Stimulated activated naive CD8-positive, alpha-beta T cell treated with anti-CD3 and anti-CD28 coated beads, Interleukin-15, Interleukin-2, amounts not matched to agents 100 U/mL and 50 U/mL, for 24 hours (primary cell): ENCODE results near the gene SCUBE1.

Experiments
- ATAC-seq: fragments of 150-1000 bp; cut with Tn5 transposase; one replicate; pipeline ENCODE4 v1.10.0; 2021
- DNase-seq: peaks from one replicate; pipeline ENCODE4 v3.0.0; 2021

Gene SCUBE1

DNA sequence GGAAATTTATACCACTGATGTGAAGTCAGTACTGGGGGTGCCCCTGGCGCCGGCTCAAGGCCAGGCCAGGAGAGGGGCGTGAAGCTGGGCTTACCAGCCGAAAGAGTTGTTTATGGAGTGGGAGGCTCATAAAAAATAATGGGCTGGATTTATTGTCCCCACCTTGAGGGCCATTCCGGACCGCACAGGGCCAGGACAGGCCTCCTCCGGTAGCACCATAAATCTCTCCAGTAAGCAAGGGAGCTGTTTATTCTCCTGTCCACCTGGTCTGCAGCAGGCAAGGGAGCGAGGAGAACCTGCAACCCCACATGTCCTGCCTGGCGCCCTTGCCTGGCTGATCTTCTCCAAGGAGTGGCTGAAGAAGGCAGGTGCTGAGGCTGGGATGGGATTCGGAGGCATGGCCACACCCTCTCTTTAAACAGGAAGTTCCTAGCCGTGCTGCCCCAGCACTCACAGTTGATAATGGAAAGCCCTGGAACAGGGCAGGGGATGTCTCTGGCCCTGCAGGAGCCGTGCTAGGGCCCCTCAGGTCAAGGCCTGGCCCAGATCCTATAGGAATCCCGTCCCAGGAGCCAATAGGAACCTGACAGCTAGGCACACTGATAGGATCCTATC is 65.1 kb downstream of the SCUBE1 start:
- DNase-seq (no peak), ATAC-seq (no peak)

DNA sequence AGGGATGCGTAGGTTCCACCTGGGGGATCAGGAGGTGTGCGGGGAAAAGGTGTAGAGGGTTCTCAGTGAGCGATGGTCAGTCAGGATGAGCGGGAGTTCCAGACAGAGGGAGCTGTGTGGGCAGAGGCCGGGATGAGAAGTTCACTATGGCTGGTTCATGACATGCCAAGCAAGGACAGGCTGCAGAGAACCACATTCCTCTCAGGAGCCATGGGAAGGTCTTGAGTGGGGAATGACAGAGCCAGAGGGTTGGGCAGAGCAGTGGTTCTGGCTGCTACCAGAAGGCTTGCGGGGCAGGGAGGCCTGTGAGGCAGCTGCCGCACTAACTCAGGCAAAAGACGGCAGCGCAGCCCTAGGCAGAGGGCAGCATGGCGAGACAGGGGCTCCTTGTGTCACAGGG is 66.1 kb downstream of the SCUBE1 start:
- DNase-seq = no peak
- ATAC-seq = no peak

DNA sequence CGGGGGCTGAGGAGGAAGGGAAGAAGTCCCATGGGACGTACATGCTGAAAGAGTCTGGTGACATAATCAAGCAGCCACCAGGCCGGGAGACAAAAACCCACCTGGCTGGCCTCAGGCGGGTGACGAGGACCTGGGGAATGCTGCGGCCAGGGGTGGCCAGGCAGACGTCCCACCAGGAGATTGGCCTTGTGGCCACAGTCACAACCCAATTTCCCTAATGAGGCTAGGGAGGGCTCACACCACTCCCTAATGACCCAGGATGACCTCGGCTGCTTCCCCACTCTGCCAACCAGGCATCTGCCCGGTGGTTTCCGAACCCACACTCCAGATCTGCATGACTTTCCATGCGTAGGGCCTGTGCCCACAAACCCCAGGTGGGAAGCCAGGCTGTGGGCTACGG is 66.9 kb downstream of the SCUBE1 start:
- ATAC-seq = no peak
- DNase-seq = no peak

DNA sequence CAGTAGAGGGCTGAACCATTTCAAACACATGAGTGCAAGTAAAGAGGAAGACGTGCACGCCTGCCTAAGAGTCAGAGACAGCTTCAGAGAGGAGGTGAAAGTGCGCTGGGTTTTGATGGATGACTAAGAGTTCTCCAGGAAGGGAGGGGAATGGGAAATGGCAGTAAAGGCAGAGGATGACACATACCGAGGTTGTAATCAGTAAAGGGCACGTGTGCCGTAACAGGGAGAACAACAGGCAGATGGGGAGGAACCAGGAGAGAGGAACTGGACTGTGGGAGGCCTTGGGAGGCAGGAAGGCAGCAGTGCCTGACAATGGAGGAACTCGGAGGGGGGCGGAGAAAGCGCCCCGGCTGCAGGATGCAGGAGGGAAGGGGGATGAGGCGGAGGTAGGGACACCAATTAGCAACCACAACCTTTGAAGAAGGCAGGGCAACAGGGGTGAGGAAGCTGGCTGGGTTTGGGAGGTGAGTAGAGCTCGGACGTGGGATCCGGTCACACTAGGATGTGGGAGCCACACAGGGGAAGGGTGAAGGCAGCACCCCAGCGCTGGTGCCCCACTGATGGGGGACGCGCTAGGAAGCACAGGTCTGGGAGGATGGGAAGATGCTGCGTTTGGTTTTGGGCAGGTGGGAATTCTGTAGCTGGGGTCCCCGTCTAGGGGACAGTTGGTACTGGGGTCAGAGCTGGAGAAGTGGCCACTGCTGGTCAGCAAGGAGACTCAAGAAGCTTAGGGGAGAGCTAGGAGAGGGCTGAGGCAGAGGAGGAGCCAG is 67.4 kb downstream of the SCUBE1 start:
- ATAC-seq (no peak), DNase-seq (no peak)

DNA sequence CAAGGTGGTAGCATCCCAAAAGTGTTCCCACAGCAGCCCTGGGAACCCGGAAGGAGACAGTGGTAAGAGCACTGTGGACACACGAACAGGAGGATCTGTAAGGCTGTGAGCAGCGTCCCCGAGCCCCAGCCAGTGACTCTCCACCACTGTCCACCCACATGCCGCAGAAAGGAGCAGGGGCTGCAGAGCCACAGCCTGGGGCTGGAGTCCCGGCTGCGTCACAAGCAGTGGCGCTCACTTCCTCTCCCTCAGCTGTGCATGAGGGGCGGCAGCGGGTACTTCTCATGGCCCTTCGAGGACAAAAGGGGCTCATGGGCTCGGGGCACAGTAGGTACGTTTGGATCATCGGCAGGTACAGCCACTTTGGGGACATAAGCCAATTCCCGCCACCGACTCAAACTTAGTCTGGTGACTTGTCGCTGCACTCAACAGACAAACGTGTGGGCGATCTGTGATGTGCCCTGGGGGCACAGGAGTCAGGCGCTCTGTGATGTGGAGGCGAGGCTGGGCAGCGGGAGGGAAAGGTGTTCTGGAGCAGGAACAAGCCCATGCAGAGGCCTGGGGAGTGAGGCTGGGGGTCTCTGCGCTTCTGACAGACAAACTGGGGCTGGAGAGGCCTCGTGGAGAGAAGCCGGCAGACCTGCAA is 68.5 kb downstream of the SCUBE1 start:
- no peak for DNase-seq
- ATAC-seq = no peak

DNA sequence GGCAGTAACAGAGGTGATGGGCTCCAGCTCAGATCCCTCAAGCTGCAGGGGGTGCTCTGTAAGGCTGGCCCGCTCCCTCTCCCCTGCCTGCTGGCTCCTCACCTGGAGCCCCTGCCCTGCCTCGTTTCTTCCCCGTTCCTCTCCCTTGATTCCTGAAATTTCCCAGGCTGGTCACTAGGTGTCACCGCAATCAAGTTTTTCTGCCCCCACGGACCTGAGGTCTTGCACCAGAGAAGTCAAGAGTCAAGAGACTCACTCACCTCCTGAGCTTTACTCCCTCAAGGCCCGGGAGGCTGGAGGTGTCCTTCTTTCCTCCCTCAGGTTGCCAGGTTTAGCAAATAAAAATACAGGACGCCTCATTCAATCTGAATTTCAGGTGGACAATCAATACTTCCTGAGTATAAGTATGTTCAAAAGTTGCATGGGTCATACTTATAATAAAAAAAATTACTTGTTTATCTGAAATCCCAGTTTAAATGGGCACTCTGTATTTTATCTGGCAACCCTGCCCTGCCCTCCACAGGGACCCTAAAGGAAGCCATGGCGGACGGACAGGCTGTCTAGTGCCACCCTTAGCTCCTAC is 69.2 kb downstream of the SCUBE1 start:
- ATAC-seq (peak; percentile 22), DNase-seq (peak; percentile 33)

DNA sequence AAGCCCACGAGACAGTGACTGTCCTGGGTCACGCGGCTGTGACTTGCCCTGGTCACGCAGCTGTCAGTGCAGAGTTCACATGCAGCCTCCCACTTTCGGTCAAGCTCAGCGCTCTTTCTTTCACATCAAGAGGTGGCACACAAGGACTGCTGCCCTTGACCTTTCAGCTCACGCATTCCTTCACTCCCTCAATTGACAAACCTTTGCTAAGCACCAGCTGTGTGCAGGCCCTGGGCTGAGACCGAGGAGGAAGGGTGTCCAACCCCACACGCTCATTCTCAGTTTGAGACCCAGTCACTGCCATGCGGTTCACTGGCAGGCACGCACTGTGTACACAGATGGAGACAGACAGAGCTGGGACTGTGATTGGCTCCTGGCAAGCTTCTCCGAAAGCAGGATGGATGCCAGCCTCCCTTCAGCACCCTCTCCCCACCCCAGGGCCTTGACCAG is 70.3 kb downstream of the SCUBE1 start:
- ATAC-seq (no peak), DNase-seq (no peak)

DNA sequence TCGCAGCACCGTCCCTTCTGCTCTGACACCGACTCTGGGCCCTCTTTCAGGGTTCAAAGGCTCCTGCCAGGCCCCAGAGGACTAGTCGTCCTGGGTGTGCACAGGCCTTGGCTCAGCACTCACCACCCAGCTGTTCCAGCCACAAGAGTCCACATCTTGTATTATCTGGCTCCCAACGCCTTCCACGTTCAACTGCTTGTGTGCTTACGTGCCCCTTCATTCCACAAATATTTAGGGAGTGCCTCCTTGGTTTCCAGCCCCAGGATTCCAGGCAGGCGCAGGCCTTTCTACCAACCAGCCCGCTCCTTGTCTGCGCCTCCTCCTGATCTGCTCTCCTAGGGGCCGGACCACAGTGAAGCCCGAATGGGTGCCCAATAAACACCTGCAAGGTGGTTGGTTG is 70.9 kb downstream of the SCUBE1 start:
- ATAC-seq (no peak), DNase-seq (no peak)

DNA sequence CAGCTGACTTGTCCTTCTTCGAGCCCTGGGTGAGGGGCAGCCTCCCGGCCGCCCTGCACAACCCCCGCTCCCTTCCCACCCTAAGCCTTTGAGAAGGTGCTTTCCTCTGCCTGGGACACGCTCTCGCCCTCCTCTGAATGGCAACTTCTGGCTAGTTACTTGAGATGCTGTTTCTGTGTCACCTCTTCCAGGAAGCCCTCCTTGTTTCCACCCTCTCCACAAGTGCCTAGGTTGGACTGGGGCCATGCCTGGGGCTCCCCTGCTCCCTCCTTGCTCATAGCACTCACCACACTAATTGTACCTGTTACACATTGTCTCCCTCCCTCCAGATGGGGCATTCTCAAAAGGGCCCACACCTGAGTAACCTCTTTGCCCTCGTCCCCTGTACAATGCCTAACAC is 72.2 kb downstream of the SCUBE1 start:
- no peak for DNase-seq
- ATAC-seq = no peak

DNA sequence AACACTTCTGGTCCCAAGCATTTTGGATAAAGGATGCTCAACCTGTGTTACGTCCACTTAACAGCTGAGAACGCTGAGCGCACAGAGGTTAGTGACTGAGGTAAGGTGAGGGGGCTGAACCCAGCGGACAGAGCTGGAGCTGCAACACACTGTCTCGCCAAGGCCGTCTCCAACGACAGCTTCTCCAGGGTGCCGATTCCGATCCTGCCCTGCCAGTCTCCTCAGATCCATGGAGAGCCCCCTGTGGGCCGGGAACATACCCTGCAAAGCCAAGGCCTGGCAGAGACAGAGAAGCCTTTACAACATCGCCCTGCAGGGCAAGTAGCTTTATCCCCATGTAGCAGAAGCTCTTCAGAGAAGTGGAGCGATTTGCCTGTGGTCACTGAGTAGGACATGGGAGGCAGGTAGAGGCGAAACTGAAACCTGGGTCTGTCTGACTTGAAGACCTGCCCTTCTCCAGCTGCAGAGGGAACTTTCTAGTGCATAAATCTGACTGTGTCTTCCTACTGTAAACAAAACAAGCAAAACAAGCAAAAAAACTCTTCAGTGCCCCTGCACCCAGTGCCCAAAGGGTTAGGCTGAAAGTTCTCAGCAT is 72.8 kb downstream of the SCUBE1 start:
- DNase-seq (no peak), ATAC-seq (no peak)

DNA sequence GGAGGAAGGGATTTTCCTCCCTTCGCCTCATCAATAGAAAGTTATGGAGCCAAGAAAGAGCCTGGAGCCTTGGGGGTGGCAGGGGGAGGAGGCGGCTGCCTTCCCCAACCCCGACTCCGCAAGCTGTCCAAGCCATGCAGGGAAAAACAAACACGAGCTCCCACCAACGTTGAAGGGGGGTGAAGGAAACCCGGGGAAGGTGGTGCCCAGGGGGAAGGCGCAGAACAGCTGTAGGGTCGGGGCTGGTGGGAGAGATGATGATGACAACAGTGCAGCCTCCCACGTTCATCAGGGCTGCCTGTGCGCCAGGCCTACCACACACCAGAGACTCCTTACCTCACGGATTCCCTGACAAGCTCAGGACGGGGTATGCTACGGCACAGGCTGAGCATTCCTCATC is 73.5 kb downstream of the SCUBE1 start:
- DNase-seq (no peak), ATAC-seq (no peak)

DNA sequence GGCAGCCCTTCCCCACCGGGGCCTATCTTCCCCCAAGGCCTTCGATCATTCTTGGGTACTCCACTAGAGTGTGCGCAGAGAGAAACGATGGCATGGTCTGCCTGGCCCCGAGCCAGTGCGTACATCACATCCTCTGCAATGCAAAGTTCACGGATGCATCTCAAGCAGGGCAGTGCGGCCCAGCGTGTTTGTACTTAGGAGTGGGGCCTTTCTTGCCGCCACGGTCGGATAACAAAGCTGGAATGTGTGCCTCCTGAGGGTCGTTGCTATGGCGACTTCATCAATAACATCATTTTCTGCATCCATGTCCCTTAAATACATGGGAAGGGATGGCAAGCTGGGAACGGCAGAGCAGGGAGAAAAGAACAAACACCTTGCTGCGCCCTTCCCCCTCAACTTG is 73.9 kb downstream of the SCUBE1 start:
- no peak for ATAC-seq
- no peak for DNase-seq

DNA sequence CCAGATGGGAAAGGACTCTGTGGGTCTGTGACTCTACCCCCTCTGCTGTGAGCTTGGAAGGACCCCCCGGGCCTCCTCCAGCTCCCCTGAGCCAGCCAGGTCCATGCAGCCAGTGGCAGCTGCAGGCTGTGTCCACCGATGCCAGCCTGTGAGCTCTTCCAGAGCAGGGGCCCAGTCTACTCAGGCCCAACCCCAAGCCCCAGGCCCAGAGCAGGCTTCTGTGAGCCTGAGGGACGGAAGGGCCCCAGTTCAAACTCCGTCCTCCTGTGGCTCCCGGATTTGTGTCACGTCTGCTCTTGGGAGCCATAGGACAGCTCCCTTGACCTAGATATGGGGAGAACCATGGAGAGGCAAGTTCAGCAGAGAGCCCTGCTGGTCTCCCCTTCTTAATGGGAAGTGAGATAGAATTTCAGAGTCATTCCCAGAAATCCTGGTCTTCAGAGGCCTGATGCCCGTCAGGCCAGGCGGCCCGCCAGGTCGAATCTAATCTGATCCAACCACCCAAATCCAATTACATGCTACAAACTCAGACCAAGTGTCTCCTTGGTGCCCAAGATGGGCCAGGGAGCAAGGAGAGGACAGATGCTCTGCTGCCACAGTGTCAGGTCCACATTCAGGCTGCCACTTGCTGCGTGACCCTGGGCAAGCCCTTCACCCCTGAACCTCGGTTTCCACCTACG is 75.1 kb downstream of the SCUBE1 start:
- DNase-seq (no peak), ATAC-seq (no peak)

DNA sequence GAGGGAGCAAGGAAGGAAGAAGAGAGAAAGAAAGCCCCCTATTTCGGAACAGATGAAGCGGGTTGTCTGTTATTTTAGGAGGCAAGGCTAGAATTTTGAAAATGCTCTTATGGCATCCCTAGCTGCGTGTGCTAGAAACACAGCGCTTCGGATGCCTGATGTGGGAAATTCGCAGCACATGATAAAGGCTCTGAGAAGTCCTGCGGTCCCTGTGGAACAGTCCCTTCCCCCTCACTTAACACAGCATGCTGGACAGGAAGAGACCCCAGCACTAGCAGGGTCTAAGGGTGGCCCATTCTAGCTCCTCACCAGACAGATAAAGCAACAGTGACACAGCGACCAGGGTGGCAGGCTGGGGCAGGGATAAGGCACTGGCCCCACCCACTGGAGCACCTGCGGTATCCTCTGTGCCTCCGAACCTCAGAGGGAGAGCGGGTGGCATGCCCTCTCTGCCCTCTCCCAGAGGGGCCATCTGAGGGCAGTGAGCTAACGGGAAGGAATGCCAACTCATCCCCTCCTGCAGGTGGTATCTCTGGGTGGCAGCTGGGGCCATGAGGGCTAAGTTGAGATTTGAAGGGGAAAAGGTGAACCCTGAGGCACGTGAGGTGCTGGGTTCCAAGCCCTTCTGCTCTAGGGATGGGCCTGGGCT is 75.7 kb downstream of the SCUBE1 start:
- DNase-seq (no peak), ATAC-seq (no peak)

DNA sequence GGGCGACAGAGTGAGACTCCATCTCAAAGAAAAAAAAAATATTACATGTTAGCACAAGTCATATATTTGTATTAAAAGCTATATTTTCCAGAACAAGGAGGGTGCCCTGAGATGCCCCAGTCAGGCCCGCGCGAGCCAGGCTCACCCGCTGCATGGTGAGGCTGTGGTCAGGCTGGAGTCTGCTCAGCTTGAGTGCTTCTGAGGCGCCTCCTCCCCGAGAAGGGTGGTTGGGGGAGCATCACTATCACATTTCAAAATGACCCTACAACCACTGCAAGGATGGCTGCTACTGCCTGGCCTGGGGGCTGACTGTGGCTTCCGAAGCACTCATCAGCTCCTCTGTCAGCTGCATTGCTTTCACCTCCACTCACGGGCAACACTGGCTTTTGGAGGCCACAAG is 77.1 kb downstream of the SCUBE1 start:
- no peak for ATAC-seq
- no peak for DNase-seq

DNA sequence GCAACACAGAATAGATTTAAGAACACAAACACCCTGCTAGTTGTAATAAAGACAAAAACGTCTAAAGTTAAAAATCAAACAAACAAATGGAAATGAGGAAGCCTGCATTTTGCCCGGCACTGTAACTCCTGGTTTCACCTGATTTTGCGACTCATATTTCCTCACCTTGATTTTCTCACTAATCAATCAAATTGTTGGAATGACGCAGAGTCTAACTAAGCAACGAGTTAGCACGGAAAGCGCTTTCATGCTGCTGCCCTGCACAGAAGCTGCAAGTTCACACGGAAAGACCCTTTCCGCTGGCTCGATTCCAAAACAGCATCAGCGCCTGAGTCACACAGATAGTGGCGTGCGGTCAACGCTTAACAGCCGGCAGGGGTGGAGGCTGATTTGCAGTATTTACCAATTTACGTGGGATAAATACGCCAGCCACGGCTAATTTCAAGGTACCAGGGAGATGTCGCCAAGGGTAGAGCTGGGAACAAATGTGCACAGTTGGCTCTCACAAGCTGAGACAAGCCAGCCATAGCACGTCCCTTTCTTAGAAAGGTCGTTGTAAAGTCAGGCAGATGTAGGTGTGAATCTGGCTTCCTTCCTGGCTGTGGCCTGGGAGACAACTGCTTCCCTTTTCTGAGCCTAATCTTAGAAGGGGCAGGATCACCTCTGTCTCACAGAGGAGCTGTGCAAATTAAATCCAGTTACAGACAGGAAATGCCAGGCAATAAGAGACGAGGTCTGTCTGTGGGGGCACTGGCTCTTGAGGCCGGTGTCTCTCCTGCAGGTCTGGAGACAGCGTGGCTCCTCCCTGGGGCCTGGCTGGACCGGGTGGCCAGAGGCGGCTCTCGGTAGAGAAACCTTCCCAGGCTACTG is 79.3 kb downstream of the SCUBE1 start:
- ATAC-seq = peak; percentile 86

DNA sequence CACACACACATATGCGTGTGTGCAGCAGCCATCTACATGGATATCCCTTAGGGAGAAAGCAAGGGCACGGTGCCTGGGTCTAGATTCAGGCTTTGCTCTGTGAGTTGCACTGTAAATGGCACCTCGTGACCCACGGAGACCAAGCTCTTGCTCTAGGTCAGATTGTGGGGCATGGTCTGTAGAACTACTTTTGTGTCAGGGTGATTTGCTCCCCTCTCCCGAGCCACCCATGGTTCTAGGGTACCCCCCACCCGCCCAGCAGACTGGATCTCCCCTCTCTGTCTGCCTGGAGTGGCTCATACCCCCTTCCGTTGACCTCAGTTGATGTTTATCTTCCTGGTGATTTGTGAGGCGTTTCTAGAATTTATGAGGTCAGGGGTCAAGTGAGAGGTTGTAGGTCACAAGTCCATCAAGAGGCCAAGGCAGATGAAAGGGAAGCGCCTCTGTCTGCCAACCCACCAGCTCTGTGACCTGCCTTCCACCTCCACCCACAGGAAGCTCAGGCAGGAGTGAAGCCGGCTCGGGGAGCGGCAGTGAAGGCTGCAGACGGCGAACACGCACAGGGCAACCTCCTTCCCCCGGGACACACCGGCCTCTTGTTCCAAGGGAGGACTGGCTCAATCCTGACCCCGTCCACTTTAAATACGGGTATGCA is 80.1 kb downstream of the SCUBE1 start:
- ATAC-seq (no peak), DNase-seq (peak; percentile 32)

More for the DNA sequence above, 79.3 kb downstream of the SCUBE1 start:
- DNase-seq = peak; percentile 85

DNA sequence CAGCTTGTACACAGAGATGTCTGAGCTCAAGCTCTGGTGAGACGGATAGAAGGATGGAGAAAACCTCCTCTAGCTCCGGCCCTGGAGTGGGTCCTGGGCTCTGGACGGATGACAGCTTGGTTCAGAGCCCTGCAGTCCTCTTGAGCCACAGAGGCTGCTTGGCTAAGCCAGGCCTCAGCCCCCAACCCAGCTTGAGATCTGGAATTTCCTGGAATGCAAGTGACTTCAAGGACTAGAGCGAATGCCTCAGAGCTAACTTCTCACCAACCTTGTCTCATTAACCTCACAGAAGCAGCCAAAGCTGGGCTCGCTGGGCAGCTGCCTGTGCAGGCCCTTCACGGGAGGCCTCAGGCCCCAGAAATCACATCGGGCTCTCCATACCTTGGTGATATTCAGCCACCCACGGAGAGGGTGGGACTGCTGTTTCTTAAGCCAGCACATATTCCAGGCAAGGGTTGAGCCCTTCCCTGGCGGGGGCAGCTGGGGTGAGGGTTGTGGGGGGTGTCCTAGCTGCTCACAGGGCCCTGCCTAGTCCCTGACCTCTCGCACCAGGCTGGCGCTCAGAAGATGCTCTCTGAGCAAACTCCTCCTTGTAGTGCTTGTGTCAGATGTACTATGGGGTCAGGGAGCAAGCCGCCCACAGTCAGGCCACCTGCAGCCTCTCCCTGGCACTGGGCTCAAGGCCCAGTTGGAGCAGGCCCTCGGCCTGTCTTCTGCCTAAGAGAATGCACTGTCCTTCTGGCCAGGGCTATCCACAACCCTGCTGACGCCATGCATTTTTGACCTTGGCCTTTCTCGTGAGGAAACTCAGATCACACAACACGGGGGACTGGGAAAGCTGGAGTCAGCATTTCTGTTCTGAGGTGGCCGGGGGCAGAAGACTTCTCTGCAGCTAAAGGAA is 82.6 kb downstream of the SCUBE1 start:
- DNase-seq (no peak), ATAC-seq (no peak)

DNA sequence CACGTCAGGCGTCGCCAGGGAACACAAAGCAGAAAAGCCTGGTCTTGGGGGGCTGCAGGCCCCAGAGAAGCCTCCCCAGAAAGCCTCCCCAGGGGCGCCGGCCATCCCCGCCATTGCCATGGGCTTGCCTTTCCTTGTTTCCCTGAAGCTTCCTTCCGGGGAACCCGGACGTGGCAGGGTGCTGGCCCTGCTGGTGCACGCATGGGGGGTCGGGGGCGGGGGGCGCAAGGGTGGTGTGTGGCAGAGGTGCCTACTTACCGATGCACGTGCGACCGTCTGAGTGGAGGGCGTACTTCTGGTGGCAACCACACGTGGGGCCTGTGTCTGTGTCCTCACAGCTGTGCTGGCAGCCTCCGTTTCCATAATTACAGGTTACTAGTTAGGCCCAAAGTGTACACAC is 85.2 kb downstream of the SCUBE1 start:
- no peak for ATAC-seq

More for the DNA sequence above, 85.2 kb downstream of the SCUBE1 start:
- DNase-seq = no peak
